Fibroblast of the aortic adventitia (primary cell): ENCODE results near the gene MYH6. TPM values are rescaled to one million over a fixed set of nuclear protein-coding genes. Genes with fewer than 3 reads are reported as not detected.

ENCODE experiments used
- DNase-seq: peaks from one replicate; pipeline ENCODE4 v3.0.0-alpha.2; 2010; ENCODE audit warnings: low read depth
- H3K4me3 ChIP-seq: 2 replicates; pipeline ENCODE4 v1.5.1; 2011; ENCODE audit warnings: low read depth, mild to moderate bottlenecking, control low read depth, low read length, moderate library complexity
- CTCF ChIP-seq: IDR thresholded peaks from 2 replicates; pipeline ENCODE4 v1.5.1; 2011; ENCODE audit warnings: mild to moderate bottlenecking, low read length, control low read depth, inconsistent platforms; ENCODE audit not compliant: insufficient read depth
- total RNA-seq: library from RNA; depleted of rRNA; stranded (reverse); fragments of >200 nt; gene quantifications from 2 replicates; pipeline ENCODE4 v1.2.3, GENCODE V29; 2012; ENCODE audit warnings: low replicate concordance

MYH6 gene
- total RNA-seq, 1 donor = not detected

- no peak for TF ChIP-seq CTCF
- no peak overlapping the region for H3K4me3 ChIP-seq
- DNase-seq = no peak
Measured at GRCh38 chr14:23414254-23414653, 6.2 kb upstream of the MYH6 start.

- no peak for TF ChIP-seq CTCF
- H3K4me3 ChIP-seq = no peak overlapping the region
- no peak for DNase-seq
Measured at GRCh38 chr14:23413681-23414080, 5.6 kb upstream of the MYH6 start.

- TF ChIP-seq CTCF = no peak
- DNase-seq = no peak
- no peak overlapping the region for H3K4me3 ChIP-seq
Measured at GRCh38 chr14:23411563-23412525, 3.8 kb upstream of the MYH6 start.

- no peak for DNase-seq
- no peak overlapping the region for H3K4me3 ChIP-seq
- no peak for TF ChIP-seq CTCF
Measured at GRCh38 chr14:23409966-23410635, 2.0 kb upstream of the MYH6 start.

GRCh38 chr14:23409475-23409874 lies 1.4 kb upstream of the MYH6 start:
- H3K4me3 ChIP-seq = no peak overlapping the region
- no peak for TF ChIP-seq CTCF
- no peak for DNase-seq

GRCh38 chr14:23408307-23408630 lies 196 bp upstream of the MYH6 start:
- H3K4me3 ChIP-seq = no peak overlapping the region
- no peak for TF ChIP-seq CTCF
- DNase-seq = no peak
